ENCODE data around the gene RHOBTB3.
A peak's percentile ranks its signal among the peaks of the same experiment; 100 is the strongest.
"Not testable (repeated sequence)": the region's sequence is repeated elsewhere in the genome, so short reads cannot be mapped to it uniquely, and the experiment has no call there.

RHOBTB3 gene

GRCh38 chr5:95730730-95731570 is at the start of gene RHOBTB3:
Gene RHOBTB3, plus strand, starts transcription at chr5:95731336. Its CDS starts 347 bp downstream, at chr5:95731683.
- DNase-seq (ENCODE audit: low spot score): peak; percentile 95

GRCh38 chr5:95682891-95683290 is 48.2 kb upstream of the RHOBTB3 start, which contains the start of gene SPATA9:
Gene SPATA9, minus strand, starts transcription at chr5:95682991. Its CDS starts 137 bp downstream, at chr5:95682854.
- no peak for DNase-seq (ENCODE audit: low spot score)

DNA sequence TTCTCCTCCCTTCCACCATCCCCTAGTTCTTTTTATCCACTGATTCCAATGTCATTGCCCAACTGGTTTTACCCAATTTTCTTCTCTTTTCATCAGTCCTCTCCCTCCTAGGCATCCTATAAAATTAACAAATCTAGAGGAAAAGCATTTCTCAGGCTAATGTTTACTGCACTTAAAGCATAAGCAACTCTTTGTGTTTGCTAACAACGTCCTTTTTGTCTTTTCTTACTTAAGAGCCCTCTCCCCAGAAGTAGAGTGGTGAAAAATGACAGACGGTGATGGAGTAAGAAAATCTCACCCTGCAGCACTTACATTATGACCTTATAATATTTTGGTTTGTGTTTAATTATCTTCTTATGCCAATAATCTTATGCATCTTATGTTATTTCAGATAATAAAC is 46.8 kb upstream of the RHOBTB3 start:
- no peak for DNase-seq (ENCODE audit: low spot score)

DNA sequence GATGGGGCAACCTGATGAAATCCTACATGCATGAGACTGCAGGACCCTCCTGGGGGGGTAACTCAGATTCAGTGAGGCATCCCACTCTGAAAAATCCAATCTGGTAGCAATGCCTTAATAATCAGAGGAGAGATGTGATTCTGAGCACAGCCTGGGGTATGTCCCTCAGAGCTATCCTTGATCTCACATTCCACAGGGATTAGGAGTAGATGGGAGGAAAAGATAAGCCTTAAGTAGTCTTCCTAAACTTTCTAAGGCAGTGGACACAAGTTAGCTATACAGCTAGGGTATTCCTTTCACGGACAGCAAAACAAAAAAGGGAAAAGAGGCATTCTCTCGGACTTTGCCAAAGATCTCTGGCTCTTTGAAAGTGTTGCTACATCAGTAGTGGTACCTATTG is 44.5 kb upstream of the RHOBTB3 start:
- DNase-seq (ENCODE audit: low spot score): no peak

DNA sequence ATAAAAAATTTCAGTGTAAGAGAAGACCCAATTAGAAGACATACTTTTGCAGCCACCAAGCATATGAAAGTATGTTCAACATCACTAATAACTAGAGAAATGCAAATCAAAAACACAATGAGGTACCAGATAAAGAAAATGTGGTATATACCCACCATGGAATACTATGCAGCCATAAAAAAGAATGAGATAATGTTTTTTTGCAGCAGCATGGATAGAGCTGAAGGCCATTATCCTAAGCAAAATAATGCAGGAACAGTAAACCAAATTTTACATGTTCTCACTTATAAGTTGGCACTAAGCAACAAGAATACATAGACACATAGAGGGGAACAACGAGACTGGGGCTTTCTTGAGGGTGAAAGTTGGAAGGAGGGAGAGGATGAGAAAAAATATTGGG is 41.5 kb upstream of the RHOBTB3 start:
- no peak for DNase-seq (ENCODE audit: low spot score)

DNA sequence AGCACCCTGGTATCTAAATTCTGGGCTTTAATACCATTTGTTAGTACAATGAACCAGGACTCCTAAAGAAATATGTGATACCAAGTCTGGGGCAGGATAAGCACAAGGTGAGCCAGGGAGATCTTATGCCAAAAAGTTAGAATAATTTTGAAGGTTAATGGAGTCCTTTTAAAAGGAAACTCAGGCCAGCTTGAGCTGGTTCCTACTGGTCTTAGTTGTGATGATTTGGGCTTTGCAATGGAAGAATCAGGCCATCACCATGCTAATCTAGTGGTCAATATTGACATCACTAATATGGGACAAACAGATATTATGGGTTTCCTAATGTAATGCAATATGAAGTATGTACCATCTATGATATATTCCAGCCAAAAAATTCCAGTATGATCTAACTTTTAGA is 40.8 kb upstream of the RHOBTB3 start:
- no peak for DNase-seq (ENCODE audit: low spot score)

- DNase-seq (ENCODE audit: low spot score): no peak
Observed at GRCh38 chr5:95697781-95698681, 33.1 kb upstream of the RHOBTB3 start.

- DNase-seq (ENCODE audit: low spot score): no peak
Observed at GRCh38 chr5:95699337-95699736, 31.8 kb upstream of the RHOBTB3 start.

DNA sequence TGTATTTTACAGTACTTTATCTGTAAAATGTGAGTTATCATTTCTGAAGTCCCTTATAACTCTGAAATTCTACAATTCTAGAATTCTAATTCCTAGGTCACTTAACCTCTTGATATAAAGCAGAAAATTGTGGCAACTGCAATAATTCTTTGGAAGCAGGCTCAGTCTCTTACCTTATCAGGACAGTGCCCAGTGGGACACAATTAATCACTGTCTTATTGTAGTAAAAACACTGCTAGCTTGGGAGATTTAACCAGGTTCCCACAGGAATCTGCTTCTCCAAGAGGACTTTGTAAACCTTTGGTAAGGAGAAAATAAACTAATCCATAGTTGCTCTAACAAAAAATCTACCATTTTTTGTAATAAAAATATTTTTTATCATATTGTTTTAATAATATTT is 30.1 kb upstream of the RHOBTB3 start:
- no peak for DNase-seq (ENCODE audit: low spot score)

DNA sequence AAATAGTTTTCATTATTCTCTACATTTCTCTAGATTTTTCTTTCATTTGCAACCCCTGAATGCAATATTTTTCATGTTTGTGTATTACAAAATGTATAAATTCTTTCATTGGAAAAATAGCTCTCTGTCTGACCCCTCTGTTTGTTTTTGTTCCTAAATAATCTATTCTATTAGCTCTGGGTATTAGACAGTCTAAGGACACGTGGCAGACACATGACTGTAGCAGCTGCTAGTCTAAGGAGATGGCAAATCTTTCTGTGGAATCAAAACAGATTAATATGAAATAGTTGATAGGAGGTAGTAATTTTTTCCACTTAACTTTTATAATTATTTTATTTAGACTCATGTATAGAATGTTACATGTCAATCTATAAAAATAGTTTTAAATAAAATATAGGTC is 27.0 kb upstream of the RHOBTB3 start:
- DNase-seq (ENCODE audit: low spot score): no peak

DNA sequence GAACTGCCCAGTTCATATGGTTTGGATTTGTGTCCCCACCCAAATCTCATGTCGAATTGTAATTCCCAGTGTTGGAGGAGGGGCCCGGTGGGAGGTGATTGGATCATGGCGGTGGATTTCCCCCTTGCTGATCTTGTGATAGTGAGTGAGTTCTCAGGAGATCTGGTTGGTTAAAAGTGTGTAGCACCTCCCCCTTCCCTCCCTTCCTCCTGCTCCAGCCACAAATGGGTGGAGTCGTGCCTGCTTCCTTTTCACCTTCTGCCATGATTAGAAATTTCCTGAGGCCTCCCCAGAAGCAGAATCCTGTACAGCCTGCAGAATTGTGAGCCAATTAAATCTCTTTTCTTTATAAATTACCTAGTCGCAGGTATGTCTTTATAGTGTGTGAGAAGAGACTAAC is 24.9 kb upstream of the RHOBTB3 start:
- not testable (repeated sequence) for DNase-seq (ENCODE audit: low spot score)

- no peak for DNase-seq (ENCODE audit: low spot score)
Observed at GRCh38 chr5:95707055-95707454, 24.1 kb upstream of the RHOBTB3 start.

GRCh38 chr5:95707534-95708188 is 23.5 kb upstream of the RHOBTB3 start:
- not testable (repeated sequence) for DNase-seq (ENCODE audit: low spot score)

- DNase-seq (ENCODE audit: low spot score): no peak
Observed at GRCh38 chr5:95708876-95709275, 22.3 kb upstream of the RHOBTB3 start.

DNA sequence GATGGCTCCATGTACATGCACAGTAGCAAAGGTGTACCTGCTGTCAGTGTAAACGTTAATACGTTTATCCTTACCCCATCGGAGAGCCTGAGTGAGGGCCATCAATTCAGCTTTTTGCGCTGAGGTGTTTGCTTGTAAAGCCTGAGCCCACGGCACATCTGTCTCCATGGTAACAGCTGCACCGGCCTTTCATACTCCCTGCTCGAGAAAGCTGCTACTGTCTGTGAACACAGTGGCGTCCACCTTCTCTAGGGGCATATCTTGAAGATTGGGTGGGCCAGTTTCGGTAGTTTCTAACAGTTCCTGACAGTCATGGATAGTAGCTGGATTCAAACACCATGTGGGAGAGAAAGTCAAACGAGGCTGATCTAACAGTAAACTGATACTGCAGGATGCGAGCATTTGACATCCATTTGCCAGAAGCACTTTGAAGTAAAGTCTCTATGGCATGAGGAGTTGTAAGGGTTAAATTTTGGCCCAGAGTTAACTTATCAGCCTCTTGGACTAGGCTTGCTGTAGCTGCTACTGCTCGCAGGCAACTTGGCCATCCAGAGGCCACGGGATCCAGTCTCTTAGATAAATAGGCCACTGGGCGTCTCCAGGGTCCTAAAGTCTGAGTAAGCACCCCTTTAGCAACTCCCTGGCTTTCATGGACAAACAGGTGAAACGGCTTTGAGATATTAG is 21.0 kb upstream of the RHOBTB3 start:
- DNase-seq (ENCODE audit: low spot score): peak; percentile 62

- DNase-seq (ENCODE audit: low spot score): not testable (repeated sequence)
Observed at GRCh38 chr5:95710651-95711500, 20.3 kb upstream of the RHOBTB3 start.

GRCh38 chr5:95711501-95712346 is 19.4 kb upstream of the RHOBTB3 start:
- DNase-seq (ENCODE audit: low spot score): no peak

GRCh38 chr5:95712347-95712958 is 18.7 kb upstream of the RHOBTB3 start:
- DNase-seq (ENCODE audit: low spot score): no peak

DNA sequence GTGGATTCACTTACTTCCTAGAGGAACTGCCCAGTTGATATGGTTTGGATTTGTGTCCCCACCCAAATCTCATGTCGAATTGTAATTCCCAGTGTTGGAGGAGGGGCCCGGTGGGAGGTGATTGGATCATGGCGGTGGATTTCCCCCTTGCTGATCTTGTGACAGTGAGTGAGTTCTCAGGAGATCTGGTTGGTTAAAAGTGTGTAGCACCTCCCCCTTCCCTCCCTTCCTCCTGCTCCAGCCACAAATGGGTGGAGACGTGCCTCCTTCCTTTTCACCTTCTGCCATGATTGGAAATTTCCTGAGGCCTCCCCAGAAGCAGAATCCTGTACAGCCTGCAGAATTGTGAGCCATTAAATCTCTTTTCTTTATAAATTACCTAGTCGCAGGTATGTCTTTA is 17.9 kb upstream of the RHOBTB3 start:
- DNase-seq (ENCODE audit: low spot score): not testable (repeated sequence)
